Stimulated activated CD4-positive, alpha-beta T cell treated with anti-CD3 and anti-CD28 coated beads, Interleukin-2, amount 100 ng/mL, for 24 hours (primary cell): ENCODE data around the gene TDO2.
"Not testable (repeated sequence)": the region's sequence is repeated elsewhere in the genome, so short reads cannot be mapped to it uniquely, and the experiment has no call there.

Source experiments
- DNase-seq, 2 donors: peaks; one replicate each; pipeline ENCODE4 v3.0.0-alpha.2; 2020

The TDO2 gene

GRCh38 chr4:155903453-155903852, at the start of gene TDO2:
TDO2 (plus strand) TSS chr4:155903696; CDS start chr4:155903759, 63 bp downstream.
- no peak for DNase-seq

- DNase-seq, result no peak
Measured at GRCh38 chr4:155854582-155855226, 48.8 kb upstream of the TDO2 start.

GRCh38 chr4:155855897-155856296, 47.6 kb upstream of the TDO2 start:
- DNase-seq, result no peak

- no peak for DNase-seq
Measured at GRCh38 chr4:155866177-155866576, 37.3 kb upstream of the TDO2 start, which contains the start of gene ASIC5. ASIC5 (minus strand) TSS chr4:155866277; CDS start chr4:155866226, 51 bp downstream.

- no peak for DNase-seq
Measured at GRCh38 chr4:155875878-155876277, 27.6 kb upstream of the TDO2 start.

- no peak for DNase-seq
Measured at GRCh38 chr4:155877971-155878370, 25.5 kb upstream of the TDO2 start.

- DNase-seq, result no peak
Measured at GRCh38 chr4:155878611-155879010, 24.9 kb upstream of the TDO2 start.

GRCh38 chr4:155879767-155880166, 23.7 kb upstream of the TDO2 start:
- DNase-seq, result no peak

GRCh38 chr4:155881555-155881954, 21.9 kb upstream of the TDO2 start:
- no peak for DNase-seq

- DNase-seq, result no peak
Measured at GRCh38 chr4:155883895-155884294, 19.6 kb upstream of the TDO2 start.

- DNase-seq, result no peak
Measured at GRCh38 chr4:155885666-155886065, 17.8 kb upstream of the TDO2 start.

GRCh38 chr4:155887045-155887444, 16.5 kb upstream of the TDO2 start:
- DNase-seq, result no peak

- DNase-seq, result no peak
Measured at GRCh38 chr4:155887847-155888570, 15.5 kb upstream of the TDO2 start.

- DNase-seq, result no peak
Measured at GRCh38 chr4:155889031-155889793, 14.3 kb upstream of the TDO2 start.

GRCh38 chr4:155889946-155890345, 13.6 kb upstream of the TDO2 start:
- no peak for DNase-seq

GRCh38 chr4:155891058-155891457, 12.4 kb upstream of the TDO2 start:
- DNase-seq, result no peak

GRCh38 chr4:155898371-155898770, 5.1 kb upstream of the TDO2 start:
- not testable (repeated sequence) for DNase-seq

GRCh38 chr4:155899891-155900290, 3.6 kb upstream of the TDO2 start:
- DNase-seq, result no peak

- no peak for DNase-seq
Measured at GRCh38 chr4:155900381-155900780, 3.1 kb upstream of the TDO2 start.

GRCh38 chr4:155901013-155901412, 2.5 kb upstream of the TDO2 start:
- no peak for DNase-seq

GRCh38 chr4:155904331-155904730, 835 bp downstream of the TDO2 start:
- DNase-seq, result no peak

GRCh38 chr4:155906554-155907247, 3.2 kb downstream of the TDO2 start:
- no peak for DNase-seq

GRCh38 chr4:155907556-155907955, 4.1 kb downstream of the TDO2 start:
- DNase-seq, result no peak
